ENCODE results near the gene LRRC4.

The LRRC4 gene

DNA sequence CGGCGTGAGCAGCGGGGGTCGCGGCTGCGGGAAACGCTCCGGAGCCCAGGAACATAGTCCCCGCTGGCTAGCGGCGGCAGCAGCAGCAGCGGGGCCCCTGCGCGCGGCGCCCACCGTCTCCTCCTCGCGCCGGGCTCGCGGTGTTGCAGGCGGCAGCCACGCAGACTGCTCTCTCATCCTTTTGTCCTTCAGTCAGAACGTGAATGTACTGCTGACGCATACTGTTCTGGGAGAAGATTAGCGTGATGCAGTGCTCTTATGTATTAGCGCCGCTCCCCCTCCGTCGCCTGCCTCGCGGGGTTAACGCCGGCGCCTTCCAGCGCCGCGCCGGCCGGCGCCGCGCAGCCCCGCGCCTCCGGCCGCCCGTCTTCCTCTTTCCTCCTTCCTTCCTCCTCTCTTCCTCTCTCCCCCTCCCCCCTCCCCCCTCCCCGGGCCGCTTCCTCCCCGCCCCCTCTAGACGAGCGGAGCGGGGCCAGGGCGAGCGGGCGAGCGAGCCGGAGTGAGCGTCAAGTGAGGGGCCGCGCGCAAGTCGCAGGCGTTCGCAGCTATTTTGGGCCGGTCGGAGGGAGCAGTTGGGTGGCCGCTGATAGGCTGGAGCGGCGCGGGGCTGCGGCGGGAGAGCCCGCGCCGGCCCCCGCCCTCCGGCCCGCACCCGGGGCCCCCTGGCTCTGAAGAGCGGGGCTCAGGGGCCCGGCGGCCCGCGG lies 816 bp upstream of the LRRC4 start:
- DNase-seq (ENCODE audit: low read depth in 2 of 2): peak in 1 of 2 donors; percentile 17

DNA sequence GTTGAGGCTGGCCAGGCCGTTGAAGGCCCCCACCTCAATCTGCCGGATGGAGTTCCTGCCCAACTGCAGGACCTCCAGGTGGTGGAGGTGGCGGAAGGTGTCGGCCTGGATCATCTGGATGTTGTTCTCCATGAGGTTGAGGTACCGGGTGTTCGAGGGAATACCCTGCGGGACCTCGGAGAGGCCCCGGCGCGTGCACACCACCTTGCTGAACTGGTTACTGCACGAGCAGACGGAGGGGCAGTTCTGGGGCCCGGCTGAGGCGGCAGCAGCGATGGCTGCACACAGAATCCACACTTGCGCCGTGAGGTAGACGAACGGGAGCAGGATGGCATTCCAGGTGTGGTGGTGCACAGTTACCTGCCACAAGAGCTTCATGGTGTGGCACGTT lies 979 bp downstream of the LRRC4 start:
- no peak for DNase-seq (ENCODE audit: low read depth in 2 of 2)

GRCh38 chr7:128029405-128029995 lies 1.7 kb downstream of the LRRC4 start:
- DNase-seq (ENCODE audit: low read depth in 2 of 2): no peak

DNA sequence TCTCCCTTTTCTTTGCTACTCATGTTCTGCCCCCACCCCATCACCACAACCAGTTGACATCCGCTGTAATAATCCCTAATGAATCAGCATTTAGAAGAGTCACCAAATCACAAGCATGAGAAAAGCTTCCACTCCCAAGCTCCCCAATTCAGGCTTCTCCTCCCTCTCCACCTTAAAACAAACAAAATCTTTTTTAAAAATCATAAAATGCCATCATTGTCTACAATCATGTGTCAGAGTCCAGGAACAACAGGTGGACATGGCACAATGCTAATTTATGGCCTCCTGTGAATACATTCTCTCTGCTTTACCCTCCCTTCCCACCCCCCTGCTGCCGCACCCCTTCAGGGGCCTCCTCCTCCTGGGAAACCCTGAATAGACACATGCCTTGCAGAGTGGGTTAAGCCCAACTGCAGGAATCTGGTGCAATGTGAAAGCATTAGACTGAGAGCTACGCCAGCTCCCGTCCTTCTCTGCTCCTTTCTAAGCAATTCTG lies 3.7 kb downstream of the LRRC4 start:
- no peak for DNase-seq (ENCODE audit: low read depth in 2 of 2)

GRCh38 chr7:128026551-128026950 lies 4.7 kb downstream of the LRRC4 start:
- DNase-seq (ENCODE audit: low read depth in 2 of 2): no peak

DNA sequence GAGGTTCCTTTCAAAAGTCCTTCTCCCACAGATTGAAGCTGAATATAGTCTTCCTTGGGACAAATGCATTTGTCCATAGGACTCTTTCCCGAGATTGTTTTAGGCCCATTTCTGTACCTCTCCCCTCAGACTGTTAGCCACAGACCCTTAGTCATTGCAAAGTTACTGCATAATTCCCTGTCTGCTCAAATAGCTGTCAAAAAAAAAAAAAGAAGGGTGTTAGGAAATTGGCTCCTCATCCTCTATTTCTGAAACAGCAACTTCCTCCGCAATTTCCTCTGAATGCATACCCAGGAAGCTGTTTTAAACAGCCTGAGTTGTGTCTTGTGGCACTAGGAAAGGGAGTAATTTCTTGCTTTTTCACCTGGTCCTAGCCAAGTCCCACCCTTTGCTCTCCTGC lies 5.4 kb downstream of the LRRC4 start:
- no peak for DNase-seq (ENCODE audit: low read depth in 2 of 2)

DNA sequence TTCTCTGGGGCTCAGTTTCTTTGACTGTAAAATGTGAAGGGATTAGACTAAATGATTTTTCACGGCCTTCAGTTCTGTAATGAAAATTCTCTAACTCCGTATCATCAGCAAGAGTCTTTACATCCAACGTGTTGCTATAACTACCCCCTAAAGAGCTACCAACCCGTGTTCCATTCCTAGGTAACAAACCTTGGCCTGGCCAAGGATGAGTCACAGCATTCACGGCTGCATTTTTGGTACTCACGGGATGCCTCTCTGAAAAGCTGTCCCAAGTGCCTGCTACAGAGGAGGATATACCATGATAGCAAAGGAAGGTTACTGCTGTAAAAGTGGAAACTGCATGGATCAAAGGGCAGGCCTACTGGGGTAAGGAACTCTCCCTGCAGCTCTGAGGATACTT lies 5.9 kb downstream of the LRRC4 start:
- DNase-seq (ENCODE audit: low read depth in 2 of 2): no peak

GRCh38 chr7:128024151-128024550 lies 7.1 kb downstream of the LRRC4 start:
- DNase-seq (ENCODE audit: low read depth in 2 of 2): no peak

GRCh38 chr7:128022631-128023532 lies 8.4 kb downstream of the LRRC4 start:
- DNase-seq (ENCODE audit: low read depth in 2 of 2): no peak

GRCh38 chr7:128021366-128021765 lies 9.9 kb downstream of the LRRC4 start:
- no peak for DNase-seq (ENCODE audit: low read depth in 2 of 2)

DNA sequence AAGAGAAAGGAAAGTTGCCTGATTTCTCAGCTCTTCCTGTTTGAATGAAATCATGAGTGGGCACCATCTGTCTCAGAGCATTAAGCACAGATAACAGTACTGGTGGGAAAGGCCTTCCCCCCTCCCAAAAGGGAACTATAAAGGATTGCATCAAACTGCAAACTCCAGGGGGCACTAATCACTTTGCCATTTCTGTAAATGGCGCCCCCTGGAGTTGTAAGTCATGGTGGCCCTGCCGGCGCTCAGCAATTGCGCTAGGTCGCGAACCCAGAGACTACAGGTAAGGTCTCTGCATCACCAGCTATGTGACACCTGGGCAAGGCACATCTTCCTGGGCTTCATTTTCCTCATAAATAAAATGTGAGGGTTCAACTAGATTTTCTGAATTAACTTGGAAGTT lies 11.1 kb downstream of the LRRC4 start:
- no peak for DNase-seq (ENCODE audit: low read depth in 2 of 2)

DNA sequence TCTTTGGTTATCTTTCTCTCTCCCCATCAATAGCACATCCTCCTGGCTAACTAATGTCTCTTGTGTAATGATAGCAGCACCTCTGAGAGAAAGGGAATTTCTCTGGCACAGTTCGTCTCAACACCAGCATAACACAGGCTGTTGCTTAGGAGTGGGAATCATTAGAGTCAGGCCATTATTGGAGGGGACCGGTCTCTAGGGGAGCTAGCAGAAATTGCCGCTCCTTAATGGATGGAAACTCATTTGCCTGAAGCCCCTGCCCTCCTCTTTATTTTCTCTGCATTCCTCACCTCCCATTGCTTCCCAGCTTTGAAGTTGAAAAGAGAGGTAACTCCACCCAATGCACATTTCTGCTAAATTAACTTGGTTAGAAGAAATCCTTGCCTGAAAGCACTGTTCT lies 11.9 kb downstream of the LRRC4 start:
- no peak for DNase-seq (ENCODE audit: low read depth in 2 of 2)

GRCh38 chr7:128017862-128018845 lies 13.1 kb downstream of the LRRC4 start:
- no peak for DNase-seq (ENCODE audit: low read depth in 2 of 2)

DNA sequence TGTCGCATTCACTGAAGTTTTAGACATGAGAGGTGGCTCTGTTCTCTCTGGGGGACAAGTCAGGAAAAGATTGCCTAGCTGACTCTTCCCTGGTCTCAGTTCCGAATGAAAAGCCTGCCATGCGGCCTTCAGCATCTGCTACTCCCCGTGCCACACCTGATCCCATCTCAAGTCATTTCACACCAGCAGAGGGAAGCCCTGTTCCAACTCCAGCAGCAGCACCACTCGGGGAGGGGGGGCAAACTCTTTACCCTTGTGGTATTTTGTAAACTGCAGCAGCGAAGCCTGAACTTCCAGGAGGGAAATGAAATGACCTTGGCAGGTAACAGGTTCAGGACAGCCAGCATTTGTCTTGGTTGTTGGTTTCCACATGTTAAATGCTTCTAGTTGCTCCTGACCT lies 13.8 kb downstream of the LRRC4 start:
- DNase-seq (ENCODE audit: low read depth in 2 of 2): no peak

DNA sequence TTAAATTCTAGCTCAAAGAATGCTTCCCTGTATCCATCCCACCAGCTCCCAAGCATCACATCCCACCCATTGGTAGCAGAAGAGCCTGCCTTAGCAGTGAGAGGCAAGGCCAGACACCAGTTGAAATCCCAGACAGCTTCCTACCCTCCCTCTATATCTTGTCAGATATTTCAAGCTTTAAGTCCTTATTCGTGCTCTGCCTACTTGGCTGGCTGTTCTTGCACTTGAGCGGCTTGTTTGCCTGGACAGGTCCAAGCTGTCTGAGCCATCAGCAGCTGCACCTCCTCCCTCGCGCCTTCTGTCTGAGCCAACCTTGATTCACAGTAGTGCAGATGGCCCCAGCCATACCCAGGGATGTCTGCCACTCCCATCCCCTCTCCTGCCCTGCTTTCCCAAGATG lies 16.4 kb downstream of the LRRC4 start:
- no peak for DNase-seq (ENCODE audit: low read depth in 2 of 2)

DNA sequence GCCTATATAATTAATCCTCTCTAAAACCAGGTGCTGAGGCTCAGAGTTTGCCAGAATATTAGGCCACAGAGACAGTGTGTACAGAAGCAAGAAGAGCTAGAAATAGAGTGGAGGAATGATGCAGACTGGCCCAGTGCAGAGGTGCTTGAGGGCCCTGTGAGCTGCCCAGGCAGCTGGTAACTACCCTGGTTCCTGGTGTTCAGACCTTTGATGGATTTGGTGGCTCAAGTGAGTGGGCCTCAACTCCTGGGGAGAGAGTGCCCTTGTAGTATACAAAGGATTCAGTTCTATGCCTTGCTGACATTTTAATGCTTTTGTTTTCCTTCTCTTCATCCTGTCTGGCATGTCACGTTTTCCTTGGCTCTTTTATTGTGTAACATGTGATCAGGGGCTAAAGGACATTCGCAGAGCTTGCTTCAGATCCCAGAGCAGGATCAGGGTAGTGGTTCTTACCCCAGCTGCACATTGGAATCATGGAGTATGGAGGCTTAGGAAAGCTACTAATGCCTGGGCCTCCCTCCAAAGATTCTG lies 20.0 kb downstream of the LRRC4 start:
- no peak for DNase-seq (ENCODE audit: low read depth in 2 of 2)

DNA sequence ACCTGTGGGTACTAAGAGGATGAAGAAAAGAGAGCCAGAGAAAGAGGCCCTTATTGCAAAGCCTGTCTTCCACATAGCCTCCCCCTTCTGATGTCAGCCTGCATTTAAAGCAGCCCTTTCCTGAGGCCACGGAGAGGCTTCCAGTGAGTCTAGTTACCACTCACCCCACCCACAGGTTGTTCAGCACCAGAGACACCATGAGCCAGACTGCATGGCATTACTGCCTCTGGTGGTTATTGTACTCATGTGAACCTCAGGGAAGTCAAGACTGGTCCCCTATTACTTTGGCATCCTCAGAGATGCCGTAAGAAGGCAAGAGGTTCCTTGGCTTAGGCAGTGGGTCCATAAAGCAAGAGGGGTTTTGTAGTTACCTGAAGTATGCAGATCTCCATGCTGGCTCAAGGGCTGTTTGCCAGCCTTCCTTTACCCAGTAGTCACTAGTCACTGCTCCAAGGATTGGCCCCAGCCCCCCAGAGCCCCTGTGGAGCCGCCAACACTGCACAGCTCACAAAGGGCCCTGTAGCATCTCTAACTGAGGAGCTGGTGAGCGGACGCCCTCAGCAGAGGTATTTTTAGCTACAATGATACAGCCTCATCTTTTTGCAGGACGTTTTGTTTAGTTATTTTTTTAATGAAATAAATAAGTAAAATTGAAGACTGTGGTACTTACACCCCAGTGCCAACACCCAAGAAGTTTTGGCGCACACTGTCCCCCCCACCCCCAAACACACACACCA lies 20.7 kb downstream of the LRRC4 start:
- no peak for DNase-seq (ENCODE audit: low read depth in 2 of 2)

GRCh38 chr7:128008744-128009143 lies 22.5 kb downstream of the LRRC4 start:
- DNase-seq (ENCODE audit: low read depth in 2 of 2): no peak

GRCh38 chr7:128008141-128008540 lies 23.1 kb downstream of the LRRC4 start:
- no peak for DNase-seq (ENCODE audit: low read depth in 2 of 2)

DNA sequence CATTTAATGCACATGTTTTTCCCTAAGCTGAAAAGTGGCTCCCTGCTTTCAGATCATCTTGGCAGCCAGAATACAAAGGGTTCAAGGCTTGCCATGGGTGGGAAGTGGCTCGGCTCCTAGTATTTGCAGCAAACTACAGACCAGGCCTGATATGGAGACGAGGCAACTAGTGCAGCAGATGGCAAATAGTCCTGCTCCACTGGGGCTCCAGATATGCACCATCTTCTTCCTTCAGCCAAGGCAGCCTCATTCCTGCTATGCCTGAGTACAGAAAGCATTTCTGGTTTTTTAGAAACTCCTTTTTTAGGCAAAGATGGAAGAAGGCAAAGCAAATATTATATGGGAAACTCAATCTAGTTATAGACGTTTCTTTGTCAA lies 23.9 kb downstream of the LRRC4 start:
- no peak for DNase-seq (ENCODE audit: low read depth in 2 of 2)

Data from stimulated activated CD4-positive, alpha-beta T cell treated with anti-CD3 and anti-CD28 coated beads, Interleukin-1b, Interleukin-23, amount 100 ng/mL, for 1 hour (primary cell).